HG02852 (cell line): ENCODE data around the gene ADNP.

Experiments used
- ATAC-seq: cut with Tn5 transposase; IDR thresholded peaks from one replicate; pipeline ENCODE4 v1.9.1; 2021; ENCODE audit warnings: mild to moderate bottlenecking, moderate library complexity; ENCODE audit not compliant: unreplicated experiment

Gene ADNP

GRCh38 chr20:50874111-50874757, 57.0 kb downstream of the ADNP start:
- ATAC-seq, result no peak

GRCh38 chr20:50873585-50873984, 57.7 kb downstream of the ADNP start:
- ATAC-seq, result no peak

- ATAC-seq, result no peak
Observed at GRCh38 chr20:50872560-50873425, 58.4 kb downstream of the ADNP start.

- no peak for ATAC-seq
Observed at GRCh38 chr20:50870561-50871161, 60.6 kb downstream of the ADNP start.

GRCh38 chr20:50868509-50869495, 62.4 kb downstream of the ADNP start:
- no peak for ATAC-seq

GRCh38 chr20:50867805-50868204, 63.4 kb downstream of the ADNP start:
- ATAC-seq, result no peak

GRCh38 chr20:50866831-50867230, 64.4 kb downstream of the ADNP start:
- ATAC-seq, result no peak

- ATAC-seq, result no peak
Observed at GRCh38 chr20:50866036-50866685, 65.1 kb downstream of the ADNP start.

GRCh38 chr20:50865591-50865990, 65.6 kb downstream of the ADNP start:
- no peak for ATAC-seq

- ATAC-seq, result no peak
Observed at GRCh38 chr20:50865114-50865513, 66.1 kb downstream of the ADNP start.

GRCh38 chr20:50862546-50862945, 68.7 kb downstream of the ADNP start:
- no peak for ATAC-seq

GRCh38 chr20:50861012-50861411, 70.2 kb downstream of the ADNP start:
- ATAC-seq, result no peak

- no peak for ATAC-seq
Observed at GRCh38 chr20:50859161-50859560, 72.1 kb downstream of the ADNP start.

GRCh38 chr20:50858525-50858924, 72.7 kb downstream of the ADNP start:
- ATAC-seq, result no peak

GRCh38 chr20:50857348-50857747, 73.9 kb downstream of the ADNP start:
- ATAC-seq, result no peak

GRCh38 chr20:50856475-50857041, 74.7 kb downstream of the ADNP start:
- ATAC-seq, result no peak

- no peak for ATAC-seq
Observed at GRCh38 chr20:50855498-50856474, 75.5 kb downstream of the ADNP start.

GRCh38 chr20:50854506-50855249, 76.6 kb downstream of the ADNP start:
- no peak for ATAC-seq
